22Rv1 (cell line): ENCODE measurements around the gene MTHFD1L.

Experiments used
- ZFX ChIP-seq: fragments of 450-650 bp; IDR thresholded peaks from 2 replicates; pipeline ENCODE4 v1.6.1; 2017; ENCODE audit warnings: antibody characterized with exemption, borderline replicate concordance
- TF ChIP-seq, protein P1 (sequence below): fragments of 450-650 bp; IDR thresholded peaks from 2 replicates; pipeline ENCODE4 v1.5.1; 2017; ENCODE audit warnings: mild to moderate bottlenecking

DNA sequence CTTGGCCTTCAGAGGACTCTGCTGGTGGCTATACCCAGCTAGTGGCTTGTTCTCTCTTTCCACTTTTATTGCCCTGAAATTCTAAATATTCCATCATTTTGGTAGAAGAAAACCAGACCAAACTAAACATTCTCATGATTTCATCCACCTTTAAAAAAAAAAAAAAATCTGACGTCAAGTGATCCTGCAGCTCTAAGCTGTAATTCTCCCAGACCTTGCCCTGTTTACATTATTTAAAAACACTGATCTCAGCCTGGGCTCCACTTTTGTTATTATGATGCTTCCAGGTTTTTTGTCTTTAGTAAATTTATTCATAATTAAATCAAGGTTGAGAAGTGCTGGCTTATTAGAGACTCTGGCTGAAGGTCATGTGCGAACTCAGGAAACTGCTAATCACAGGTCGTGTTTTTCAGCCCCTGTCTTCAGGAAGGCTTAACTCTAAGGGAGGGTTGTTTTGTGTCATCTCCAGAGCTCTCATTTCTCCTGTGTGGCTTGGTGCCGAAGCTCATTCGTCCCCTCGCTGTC lies 114.4 kb downstream of the MTHFD1L start:
- TF ChIP-seq, protein P1, sequence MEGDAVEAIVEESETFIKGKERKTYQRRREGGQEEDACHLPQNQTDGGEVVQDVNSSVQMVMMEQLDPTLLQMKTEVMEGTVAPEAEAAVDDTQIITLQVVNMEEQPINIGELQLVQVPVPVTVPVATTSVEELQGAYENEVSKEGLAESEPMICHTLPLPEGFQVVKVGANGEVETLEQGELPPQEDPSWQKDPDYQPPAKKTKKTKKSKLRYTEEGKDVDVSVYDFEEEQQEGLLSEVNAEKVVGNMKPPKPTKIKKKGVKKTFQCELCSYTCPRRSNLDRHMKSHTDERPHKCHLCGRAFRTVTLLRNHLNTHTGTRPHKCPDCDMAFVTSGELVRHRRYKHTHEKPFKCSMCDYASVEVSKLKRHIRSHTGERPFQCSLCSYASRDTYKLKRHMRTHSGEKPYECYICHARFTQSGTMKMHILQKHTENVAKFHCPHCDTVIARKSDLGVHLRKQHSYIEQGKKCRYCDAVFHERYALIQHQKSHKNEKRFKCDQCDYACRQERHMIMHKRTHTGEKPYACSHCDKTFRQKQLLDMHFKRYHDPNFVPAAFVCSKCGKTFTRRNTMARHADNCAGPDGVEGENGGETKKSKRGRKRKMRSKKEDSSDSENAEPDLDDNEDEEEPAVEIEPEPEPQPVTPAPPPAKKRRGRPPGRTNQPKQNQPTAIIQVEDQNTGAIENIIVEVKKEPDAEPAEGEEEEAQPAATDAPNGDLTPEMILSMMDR: no peak
- no peak for TF ChIP-seq ZFX
